Medulla oblongata (tissue), 1 donor: Measurements from ENCODE around the gene MYH8.

ENCODE experiments used
- DNase-seq: peaks from one replicate; pipeline ENCODE4 v3.0.0-alpha.2; 2015; ENCODE audit errors: extremely low spot score

MYH8 gene

GRCh38 chr17:10421900-10422542, at the start of gene MYH8:
MYH8 (minus strand) TSS chr17:10421950; CDS start chr17:10420227, 1,723 bp downstream.
- DNase-seq: no peak

GRCh38 chr17:10469459-10469858, 47.7 kb upstream of the MYH8 start, which contains the start of gene MYH4:
MYH4 (minus strand) TSS chr17:10469559; CDS start chr17:10466745, 2,814 bp downstream.
- no peak for DNase-seq

DNA sequence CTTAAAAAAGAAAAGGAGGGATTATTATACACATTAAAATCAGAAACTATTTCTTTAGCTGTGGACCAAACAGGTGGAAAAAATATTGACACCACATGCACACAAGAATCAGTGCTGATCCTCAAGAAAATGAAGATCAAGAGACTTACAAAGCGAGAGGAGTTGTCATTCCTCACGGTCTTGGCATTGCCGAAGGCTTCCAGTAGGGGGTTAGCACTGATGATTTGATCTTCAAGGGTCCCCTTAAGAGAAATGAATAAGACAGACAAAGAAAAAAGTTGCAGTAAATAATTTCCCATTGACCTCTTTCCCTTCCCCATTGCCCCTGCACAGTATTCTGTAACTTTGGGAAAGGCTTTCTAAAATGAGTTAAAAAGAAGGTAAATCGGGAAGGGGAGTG, 41.7 kb upstream of the MYH8 start:
- DNase-seq: no peak

GRCh38 chr17:10460062-10460461, 38.3 kb upstream of the MYH8 start:
- no peak for DNase-seq

- no peak for DNase-seq
These were observed 37.0 kb upstream of the MYH8 start for GRCh38 chr17:10458701-10459100.

DNA sequence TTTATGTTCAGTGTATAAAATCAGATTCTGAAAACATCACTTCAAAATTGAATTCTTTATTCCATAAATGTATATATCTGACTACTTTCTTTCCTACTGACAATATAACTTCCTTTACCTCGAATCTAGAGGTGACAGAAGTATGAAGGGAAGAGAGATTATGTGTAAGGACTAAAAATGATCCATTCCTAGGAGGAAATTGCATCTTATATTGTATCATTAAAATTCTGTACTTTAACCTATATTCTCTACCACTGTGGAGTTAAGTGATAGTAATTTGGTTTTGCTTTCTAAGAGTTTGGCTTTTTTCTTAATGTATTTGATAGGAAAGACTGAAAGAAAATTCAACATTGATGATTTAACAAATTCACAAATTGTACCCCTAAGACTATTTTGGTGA, 36.2 kb upstream of the MYH8 start:
- no peak for DNase-seq

DNA sequence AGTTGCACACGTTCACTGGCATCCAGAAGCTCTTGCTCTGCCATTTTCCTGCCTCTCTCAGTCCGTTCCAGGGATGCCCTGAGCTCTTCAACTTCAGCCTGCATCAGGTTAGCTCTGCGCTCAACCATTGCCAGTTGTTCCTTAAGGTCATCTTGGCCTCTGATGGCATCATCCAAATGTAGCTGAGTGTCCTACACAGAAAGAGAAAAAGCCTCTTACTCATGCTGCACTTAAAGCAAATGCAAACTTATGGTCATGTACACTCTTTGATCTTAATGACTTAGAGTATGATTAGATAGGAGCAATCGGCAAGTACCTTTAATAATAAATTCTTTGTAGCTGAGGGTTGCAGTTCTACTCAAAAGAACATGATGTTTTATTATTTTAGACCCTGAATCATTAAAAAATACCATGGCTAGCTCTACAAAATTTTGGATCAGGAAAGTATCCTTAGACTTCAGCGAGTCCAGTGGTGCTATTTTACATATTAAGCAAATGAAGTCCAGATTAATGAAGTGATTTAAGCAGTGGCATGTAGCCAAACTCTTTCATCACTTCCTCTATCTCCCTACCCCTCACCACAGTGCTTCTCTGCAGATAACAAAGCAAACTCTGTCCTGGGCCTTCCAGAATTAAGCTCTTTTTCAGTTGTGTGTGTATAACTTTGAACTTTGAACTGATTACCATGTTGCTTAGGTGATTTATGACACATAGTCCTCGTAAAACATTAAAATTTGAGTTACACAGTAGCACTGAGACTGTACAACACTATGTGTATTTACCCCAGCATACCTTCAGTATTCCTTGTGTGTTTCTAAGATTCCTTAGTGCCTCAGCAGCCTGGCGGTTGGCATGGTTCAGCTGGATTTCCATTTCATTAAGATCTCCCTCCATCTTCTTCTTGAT, 25.5 kb upstream of the MYH8 start:
- no peak for DNase-seq

DNA sequence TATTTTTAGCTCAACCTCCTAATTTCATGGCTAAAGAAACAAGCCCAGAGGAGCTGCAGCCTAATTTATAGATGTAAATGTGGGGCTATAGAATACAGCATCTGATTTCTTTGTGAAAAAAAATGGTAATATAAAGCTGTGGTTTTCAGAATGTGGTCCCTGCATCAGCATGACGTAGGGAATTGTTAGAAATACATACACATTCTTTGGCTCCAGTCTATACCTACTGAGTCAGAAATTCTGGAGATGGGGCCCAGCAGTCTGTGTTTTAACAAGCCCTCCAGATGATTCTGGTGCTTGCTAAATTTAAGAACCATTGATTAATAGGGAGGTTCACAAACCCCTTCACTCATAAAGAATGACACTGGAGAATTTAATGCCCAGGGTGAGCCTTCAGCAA, 18.1 kb upstream of the MYH8 start:
- DNase-seq: no peak

GRCh38 chr17:10435096-10435495, 13.3 kb upstream of the MYH8 start:
- no peak for DNase-seq

- no peak for DNase-seq
These were observed 7.8 kb upstream of the MYH8 start for GRCh38 chr17:10429421-10430045.

GRCh38 chr17:10428781-10429180, 7.0 kb upstream of the MYH8 start:
- DNase-seq: no peak

DNA sequence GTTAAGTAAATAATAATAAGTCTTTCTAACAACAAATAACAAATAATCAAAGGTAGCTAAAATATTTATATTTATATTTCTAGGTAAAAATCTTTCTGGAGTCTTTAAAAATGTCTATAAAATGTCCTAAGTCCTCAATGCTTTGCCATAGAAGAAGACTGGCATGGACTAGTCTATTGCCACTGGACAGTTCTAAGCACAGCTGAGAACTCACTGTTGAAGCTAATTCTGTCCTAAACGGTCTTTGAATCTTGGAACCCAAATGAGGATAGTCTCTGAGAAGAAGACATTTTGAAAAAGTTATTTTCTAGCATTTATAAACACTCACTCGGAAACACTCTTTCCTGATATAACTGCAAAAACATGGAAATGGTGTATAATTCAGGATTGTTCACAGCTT, 539 bp downstream of the MYH8 start:
- DNase-seq: no peak

GRCh38 chr17:10420811-10421210, 939 bp downstream of the MYH8 start:
- DNase-seq: no peak

GRCh38 chr17:10417431-10417830, 4.3 kb downstream of the MYH8 start:
- DNase-seq: no peak

DNA sequence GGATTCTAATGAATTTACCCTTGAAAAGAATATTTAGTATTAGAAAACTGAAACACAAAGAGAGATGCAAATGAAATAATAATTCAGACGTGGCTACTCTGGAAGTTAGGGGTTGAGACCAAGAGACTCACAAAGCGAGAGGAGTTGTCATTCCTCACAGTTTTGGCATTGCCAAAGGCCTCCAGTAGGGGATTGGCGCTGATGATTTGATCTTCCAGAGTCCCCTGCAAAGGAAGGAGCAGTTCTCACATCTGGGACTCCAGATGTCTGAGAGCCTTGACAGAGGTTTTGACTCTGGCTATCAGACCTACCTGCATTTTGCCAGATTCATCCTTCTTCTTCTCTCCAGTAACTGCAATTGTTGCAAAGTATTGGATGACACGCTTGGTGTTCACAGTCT, 6.6 kb downstream of the MYH8 start:
- DNase-seq: no peak

DNA sequence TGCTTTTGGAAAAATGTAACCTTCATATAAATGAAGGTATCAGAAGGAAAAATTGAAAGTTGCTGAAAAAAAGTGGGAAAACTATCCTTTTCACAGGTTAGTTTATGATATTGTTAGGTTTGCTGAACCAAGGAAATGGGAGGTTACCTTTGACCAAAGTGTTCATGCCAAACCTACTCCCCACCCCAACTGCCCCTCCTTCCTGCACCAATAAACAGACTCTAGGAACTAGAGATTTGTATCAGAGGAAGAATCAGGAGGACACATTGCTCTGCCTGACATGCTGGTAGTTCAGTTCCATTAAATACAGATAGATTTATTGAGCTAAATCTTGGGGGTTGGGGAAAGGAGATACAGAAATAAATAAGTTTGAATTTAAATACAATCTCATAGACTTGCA, 18.2 kb downstream of the MYH8 start:
- DNase-seq: no peak

GRCh38 chr17:10398352-10398751, 23.4 kb downstream of the MYH8 start:
- DNase-seq: no peak

- DNase-seq: no peak
These were observed 25.1 kb downstream of the MYH8 start for GRCh38 chr17:10396524-10397163.

- DNase-seq: no peak
These were observed 27.4 kb downstream of the MYH8 start for GRCh38 chr17:10394201-10394887.

DNA sequence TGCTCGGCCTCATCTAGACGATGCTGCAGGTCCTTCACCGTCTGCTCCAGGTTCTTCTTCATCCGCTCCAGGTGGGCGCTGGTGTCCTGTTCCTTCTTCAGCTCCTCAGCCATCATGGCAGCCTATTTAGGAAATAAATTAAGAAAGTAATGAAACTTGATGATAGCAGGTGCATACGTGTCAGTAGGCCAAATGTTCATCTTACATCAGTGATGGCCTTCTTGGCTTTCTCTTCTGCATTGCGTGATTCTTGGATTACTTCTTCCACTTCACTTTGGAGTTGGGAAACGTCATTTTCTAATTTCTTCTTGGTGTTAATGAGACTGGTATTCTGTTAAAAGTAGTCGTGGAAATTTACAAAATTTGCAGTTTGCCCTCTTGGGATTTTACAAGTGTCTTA, 28.9 kb downstream of the MYH8 start:
- no peak for DNase-seq

DNA sequence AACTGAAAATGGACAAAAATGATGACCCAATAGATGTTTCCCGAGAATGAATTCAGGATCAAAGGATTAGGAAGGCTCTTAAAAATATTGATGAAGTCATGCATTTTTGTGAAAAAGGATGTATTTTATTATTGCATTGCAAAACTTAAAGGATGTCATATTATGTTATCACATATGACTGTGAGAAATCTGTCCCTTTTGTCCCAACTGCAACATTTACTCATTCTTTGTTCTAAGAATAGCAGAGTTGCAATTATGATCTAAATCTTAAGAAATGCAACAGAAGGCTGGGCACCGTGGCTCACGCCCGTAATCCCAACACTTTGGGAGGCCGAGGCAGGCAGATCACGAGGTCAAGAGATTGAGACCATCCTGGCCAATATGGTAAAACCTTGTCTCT, 35.9 kb downstream of the MYH8 start:
- DNase-seq: no peak

- no peak for DNase-seq
These were observed 37.6 kb downstream of the MYH8 start for GRCh38 chr17:10384175-10384574.
